GM12878 (cell line): ENCODE data around the gene FBXL7. TPM values are rescaled to one million over a fixed set of nuclear protein-coding genes. Genes with fewer than 3 reads are reported as not detected.

ENCODE experiments used
- ATAC-seq: fragments of 200-7000 bp; cut with Tn5 transposase; 3 replicates; pipeline ENCODE4 v1.9.1; 2020; ENCODE audit warnings: mild to moderate bottlenecking, moderate library complexity
- BruUV-seq: library from RNA; stranded (reverse); fragments of 400-500 nt; replicated peaks from 2 replicates; lab custom pipeline; 2021; lab: Mats Ljungman, UMichigan
- CTCF ChIA-PET: fragments of 300-600 bp; sonication (Branson Sonifier 250); formaldehyde crosslinking; extraction: SDS; loops from one replicate; lab custom pipeline; 2021; ENCODE audit warnings: inconsistent platforms; lab: Yijun Ruan, JAX
- POLR2A ChIA-PET: fragments of 350-600 bp; formaldehyde crosslinking; extraction: SDS; loops from one replicate; lab custom pipeline; 2021; ENCODE audit warnings: inconsistent platforms; lab: Charles Lee
- RAD21 ChIA-PET: fragments of 300-600 bp; sonication (Branson Sonifier 250); formaldehyde crosslinking; loops from one replicate; lab custom pipeline; 2023; ENCODE audit warnings: antibody characterized with exemption; ENCODE audit not compliant: unreplicated experiment; lab: Charles Lee
- SMC1A ChIA-PET: fragments of 300-600 bp; sonication (Branson Sonifier 250); formaldehyde crosslinking; loops from one replicate; lab custom pipeline; 2023; ENCODE audit not compliant: unreplicated experiment, uncharacterized antibody; lab: Charles Lee
- DNase-seq: peaks from one replicate; pipeline ENCODE4 v3.0.0-alpha.2; 2011; ENCODE audit warnings: low read depth, low spot score
- FAIRE-seq: peaks from 3 replicates; lab custom pipeline; 2011; peaks lifted over from hg19 to GRCh38; lab: Jason Lieb, UNC
- H2AFZ ChIP-seq: 2 replicates; pipeline ENCODE4 v1.6.0; 2011; ENCODE audit warnings: low read depth, low read length, control low read depth; ENCODE audit not compliant: control insufficient read depth
- H3K27ac ChIP-seq: 2 replicates; pipeline ENCODE4 v1.5.1; 2011; ENCODE audit warnings: control low read depth; ENCODE audit not compliant: control insufficient read depth, insufficient read depth
- H3K27me3 ChIP-seq, 2 experiments: replicated peaks in 1 of 2; 2 replicates each; pipeline versions ENCODE4 v1.6.0 to v1.6.1; 2011; ENCODE audit warnings: low read length in 1 of 2; ENCODE audit not compliant: control insufficient read depth in 2 of 2, insufficient read depth in 2 of 2
- H3K36me3 ChIP-seq, 2 experiments: 2 replicates each; pipeline ENCODE4 v1.5.1; 2011; ENCODE audit warnings: low read length in 1 of 2; ENCODE audit not compliant: control insufficient read depth in 2 of 2, insufficient read depth in 2 of 2
- H3K4me1 ChIP-seq: 2 replicates; pipeline ENCODE4 v1.6.1; 2011; ENCODE audit warnings: mild to moderate bottlenecking, low read length, moderate library complexity, mixed read lengths; ENCODE audit not compliant: control insufficient read depth, insufficient read depth
- H3K4me2 ChIP-seq: 2 replicates; pipeline ENCODE4 v1.6.0; 2011; ENCODE audit warnings: control low read depth; ENCODE audit not compliant: control insufficient read depth, insufficient read depth
- H3K4me3 ChIP-seq: fragments of 200-600 bp; sonication (generic); 2 replicates; pipeline ENCODE4 v1.5.1; 2016
- H3K79me2 ChIP-seq: 2 replicates; pipeline ENCODE4 v1.6.0; 2011; ENCODE audit warnings: low read length; ENCODE audit not compliant: control insufficient read depth, insufficient read depth
- H3K9ac ChIP-seq: 2 replicates; pipeline ENCODE4 v1.8.0; 2011; ENCODE audit warnings: low read length, control low read depth, mixed read lengths; ENCODE audit not compliant: control insufficient read depth, insufficient read depth
- H3K9me3 ChIP-seq: replicated peaks from 3 replicates; pipeline ENCODE4 v1.5.1; 2011; ENCODE audit warnings: mild to moderate bottlenecking, low read length; ENCODE audit not compliant: control insufficient read depth, insufficient read depth
- H4K20me1 ChIP-seq: 2 replicates; pipeline ENCODE4 v1.6.0; 2011; ENCODE audit not compliant: control insufficient read depth, insufficient read depth
- BHLHE40 ChIP-seq, 2 experiments: fragments of 450-650 bp in 1 of 2; IDR thresholded peaks; 2 replicates each; pipeline ENCODE4 v1.6.1; 2011 to 2017; ENCODE audit warnings: low read depth in 2 of 2, borderline replicate concordance in 1 of 2, improper control_type of control experiment in 1 of 2, low read length in 1 of 2, mild to moderate bottlenecking in 1 of 2
- DPF2 ChIP-seq: fragments of 450-650 bp; IDR thresholded peaks from 2 replicates; pipeline ENCODE4 v1.6.1; 2017; ENCODE audit warnings: mild to moderate bottlenecking
- PRDM15 ChIP-seq: fragments of 450-650 bp; formaldehyde crosslinking; IDR thresholded peaks from 2 replicates; pipeline ENCODE4 v1.4.0; 2020; ENCODE audit warnings: mild to moderate bottlenecking, moderate library complexity
- SREBF2 ChIP-seq: IDR thresholded peaks from 2 replicates; pipeline ENCODE4 v1.6.1; 2012; ENCODE audit warnings: mild to moderate bottlenecking, low read length
- WGBS: methylation state at CpG from one replicate; pipeline ENCODE4 v1.1.6; 2016; ENCODE audit warnings: low lambda C conversion rate; ENCODE audit not compliant: insufficient replicate concordance, insufficient coverage; ENCODE audit errors: missing lambda C conversion rate; 5-methylcytosine and 5-hydroxymethylcytosine counted together
- in situ Hi-C: fragments of 300-500 bp; cut with MboI; formaldehyde crosslinking; loops from 9 replicates; pipeline ENCODE4 v1.14.3; 2018; ENCODE audit warnings: mixed read lengths
- intact Hi-C: fragments of 100-400 bp; cut with micrococcal nuclease; formaldehyde crosslinking; loops from one replicate; pipeline ENCODE4 v1.14.2; 2022; ENCODE audit not compliant: unreplicated experiment
- polyA plus RNA-seq, 11 experiments: library from polyadenylated mRNA; depleted of rRNA in 4 of 11; unstranded in 6 of 11; stranded (reverse) in 5 of 11; fragments of >200 nt; fragmentation: Nextera tagmentation in 4 of 11; fragmentation: Illumina TruSeq in 1 of 11; extraction: Ambion mirVana in 4 of 11; extraction: Trizol in 1 of 11; gene quantifications; 1 replicate in 1 of 11; 2 replicates in 10 of 11; pipeline versions ENCODE4 v1.2.1 to v1.2.3, GENCODE V29; 2011 to 2016; ENCODE audit warnings: inconsistent platforms in 2 of 11, missing spikeins in 2 of 11, low read depth in 1 of 11
- total RNA-seq, 4 experiments: library from RNA; depleted of rRNA in 3 of 4; stranded (reverse); fragments of >200 nt in 3 of 4; fragmentation: Illumina TruSeq in 1 of 4; extraction: Trizol in 1 of 4; gene quantifications; 2 replicates each; pipeline versions ENCODE4 v1.2.1 to v1.2.3, GENCODE V29; 2013 to 2021

The FBXL7 gene
- total and polyA plus RNA-seq, 10 of the 15 experiments (the other 5 are each of a cell fraction or from before 2014, with no cell fraction given) = 0.03 to 0.44 (median 0.16) TPM

DNA sequence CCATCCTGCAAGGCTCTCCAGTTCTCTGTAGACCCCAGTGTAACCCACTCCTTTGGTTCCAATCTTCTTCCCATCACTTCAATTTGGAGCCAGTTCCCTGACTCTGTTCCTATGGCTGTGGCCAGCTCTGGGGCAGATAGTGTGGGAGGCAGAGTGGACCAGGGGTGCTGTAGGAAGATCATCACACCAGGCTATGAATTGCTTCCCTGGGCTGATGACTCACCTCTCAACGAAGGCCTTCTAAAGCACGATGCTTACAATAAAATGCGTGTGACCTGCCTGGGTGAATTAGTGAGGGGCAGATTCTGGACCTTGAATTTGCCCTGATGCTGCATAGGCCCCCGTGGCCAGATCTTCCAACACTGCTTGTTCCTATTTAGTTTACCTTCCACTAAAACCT lies 289.7 kb downstream of the FBXL7 start (continued):
- no peak for TF ChIP-seq PRDM15
- no peak for TF ChIP-seq BHLHE40 (IDR thresholded peaks at IDR 0.05; ENCODE audit: borderline replicate concordance in 1 of 2, low read depth in 2 of 2, low read length in 1 of 2)

- in situ Hi-C loops = no loop called here
- intact Hi-C loops = no loop called here
- Histone ChIP-seq H3K36me3 (no peaks in the 10 kb centered on the region), H3K4me3 (no peak overlapping the region), H3K27me3 (no peaks in the 10 kb centered on the region; a peak in 1 of 4 replicates), H3K4me1 (no peaks in the 10 kb centered on the region), H3K4me2 (no peak overlapping the region), H3K27ac (no peak overlapping the region), H3K9me3 (no peaks in the 10 kb centered on the region), H3K9ac (no peak overlapping the region), H3K79me2 (no peaks in the 10 kb centered on the region), H2AFZ (no peak overlapping the region), H4K20me1 (no peaks in the 10 kb centered on the region)
- no TSS peak for BruUV-seq
- DNase-seq = no peak
- no peak for FAIRE-seq
- ChIA-PET RAD21 (no interaction called here), POLR2A (no interaction called here), CTCF (interaction anchor here (1.3 kb wide), 1 partner anchor 407 kb away, joined by 4 read pairs; no protein-coding TSS in a partner anchor), SMC1A (interaction anchor here (1.2 kb wide), 1 partner anchor 685 kb away, joined by 5 read pairs; no protein-coding TSS in a partner anchor)
- no peak for TF ChIP-seq SREBF2
- TF ChIP-seq DPF2 = no peak
- 25% methylated on average over 4 of the region's 4 CpGs for WGBS
- no peak for ATAC-seq
Observed at GRCh38 chr5:15790446-15791018, 290.6 kb downstream of the FBXL7 start.
